H9 (cell line): Measurements from ENCODE around the gene DNAJC17. TPM values are rescaled to one million over a fixed set of nuclear protein-coding genes. Genes with fewer than 3 reads are reported as not detected.
A peak's percentile ranks its signal among the peaks of the same experiment; 100 is the strongest.

ENCODE experiments used
- DNase-seq: peaks from one replicate; pipeline ENCODE4 v3.0.0-alpha.2; 2017
- H2AFZ ChIP-seq: one replicate; pipeline ENCODE4 v1.6.1; 2013; ENCODE audit warnings: mild to moderate bottlenecking, low read length, control low read depth, moderate library complexity
- H2AK5ac ChIP-seq: 2 replicates; pipeline ENCODE4 v1.6.1; 2013; ENCODE audit warnings: low read length, control low read depth, mixed read lengths; ENCODE audit not compliant: insufficient read length
- H2BK120ac ChIP-seq: one replicate; pipeline ENCODE4 v1.6.1; 2013; ENCODE audit warnings: low read depth, mild to moderate bottlenecking, low read length, control low read depth, inconsistent platforms; ENCODE audit not compliant: poor library complexity, severe bottlenecking
- H2BK12ac ChIP-seq: 2 replicates; pipeline ENCODE4 v1.6.1; 2013; ENCODE audit warnings: low read length, control low read depth, mixed read lengths, low read depth; ENCODE audit not compliant: insufficient read length
- H2BK15ac ChIP-seq: 2 replicates; pipeline ENCODE4 v1.6.1; 2013; ENCODE audit warnings: low read depth, low read length, control low read depth
- H2BK20ac ChIP-seq: one replicate; pipeline ENCODE4 v1.6.1; 2013; ENCODE audit warnings: low read depth, mild to moderate bottlenecking, low read length, control low read depth, inconsistent platforms; ENCODE audit not compliant: poor library complexity, severe bottlenecking
- H2BK5ac ChIP-seq: 2 replicates; pipeline ENCODE4 v1.6.1; 2013; ENCODE audit warnings: low read length, control low read depth, mixed read lengths; ENCODE audit not compliant: insufficient read length
- H3K14ac ChIP-seq: 2 replicates; pipeline ENCODE4 v1.6.1; 2013; ENCODE audit warnings: low read length, control low read depth; ENCODE audit not compliant: insufficient read depth
- H3K18ac ChIP-seq: 2 replicates; pipeline ENCODE4 v1.6.1; 2013; ENCODE audit warnings: low read depth, mild to moderate bottlenecking, mixed read lengths, low read length, control low read depth; ENCODE audit not compliant: insufficient read length
- H3K23ac ChIP-seq: 2 replicates; pipeline ENCODE4 v1.6.1; 2013; ENCODE audit warnings: low read length, control low read depth, mixed read lengths, low read depth; ENCODE audit not compliant: insufficient read length
- H3K23me2 ChIP-seq: 2 replicates; pipeline ENCODE4 v1.6.1; 2013; ENCODE audit warnings: low read depth, mild to moderate bottlenecking, mixed read lengths, low read length, control low read depth; ENCODE audit not compliant: insufficient read length, poor library complexity, severe bottlenecking
- H3K27ac ChIP-seq: 2 replicates; pipeline ENCODE4 v1.5.1; 2013; ENCODE audit warnings: low read length, control low read depth, mixed read lengths, low read depth; ENCODE audit not compliant: insufficient read length
- H3K27me3 ChIP-seq: 2 replicates; pipeline ENCODE4 v1.6.1; 2013; ENCODE audit warnings: low read length, control low read depth, inconsistent platforms; ENCODE audit not compliant: insufficient read depth
- H3K4ac ChIP-seq: 2 replicates; pipeline ENCODE4 v1.6.1; 2013; ENCODE audit warnings: low read depth, mild to moderate bottlenecking, control low read depth, inconsistent platforms, low read length, moderate library complexity
- H3K4me1 ChIP-seq: 2 replicates; pipeline ENCODE4 v1.6.1; 2013; ENCODE audit warnings: low read length, control low read depth, inconsistent platforms; ENCODE audit not compliant: insufficient read depth
- H3K4me2 ChIP-seq: 2 replicates; pipeline ENCODE4 v1.6.1; 2013; ENCODE audit warnings: low read length, control low read depth, mixed read lengths; ENCODE audit not compliant: insufficient read length, insufficient read depth
- H3K56ac ChIP-seq: 2 replicates; pipeline ENCODE4 v1.6.1; 2013; ENCODE audit warnings: low read depth, mild to moderate bottlenecking, mixed read lengths, low read length, control low read depth; ENCODE audit not compliant: insufficient read length
- H3K79me1 ChIP-seq: 2 replicates; pipeline ENCODE4 v1.6.1; 2013; ENCODE audit warnings: low read depth, mild to moderate bottlenecking, moderate library complexity, low read length, control low read depth, inconsistent platforms; ENCODE audit not compliant: insufficient read depth, poor library complexity, severe bottlenecking
- H3K79me2 ChIP-seq: 2 replicates; pipeline ENCODE4 v1.6.1; 2013; ENCODE audit warnings: low read length, control low read depth, inconsistent platforms; ENCODE audit not compliant: insufficient read depth
- H3K9ac ChIP-seq: 2 replicates; pipeline ENCODE4 v1.6.1; 2013; ENCODE audit warnings: low read length, control low read depth, mixed read lengths; ENCODE audit not compliant: insufficient read length; ENCODE audit errors: extremely low read depth
- H3K9me3 ChIP-seq: one replicate; pipeline ENCODE4 v1.6.1; 2013; ENCODE audit warnings: low read depth, low read length, inconsistent platforms; ENCODE audit not compliant: control insufficient read depth
- H3T11ph ChIP-seq: one replicate; pipeline ENCODE4 v1.6.1; 2013; ENCODE audit warnings: mild to moderate bottlenecking, low read length, control low read depth, inconsistent platforms
- H4K20me1 ChIP-seq: one replicate; pipeline ENCODE4 v1.6.1; 2013; ENCODE audit not compliant: control insufficient read depth, insufficient read length, insufficient read depth
- H4K5ac ChIP-seq: 2 replicates; pipeline ENCODE4 v1.6.1; 2013; ENCODE audit warnings: low read depth, mild to moderate bottlenecking, mixed read lengths, low read length, control low read depth; ENCODE audit not compliant: insufficient read length
- H4K8ac ChIP-seq: replicated peaks from 2 replicates; pipeline ENCODE4 v1.6.1; 2013; ENCODE audit warnings: low read length, control low read depth, mixed read lengths, low read depth; ENCODE audit not compliant: insufficient read length
- H4K91ac ChIP-seq: 2 replicates; pipeline ENCODE4 v1.6.1; 2013; ENCODE audit warnings: low read depth, mild to moderate bottlenecking, moderate library complexity, mixed read lengths, low read length, control low read depth; ENCODE audit not compliant: insufficient read length
- H3K27ac Mint-ChIP-seq, 3 experiments: 2 replicates in 2 of 3; 3 replicates in 1 of 3; pipeline ENCODE4 v1.8.0; 2020 to 2021; ENCODE audit warnings: mixed read lengths in 3 of 3, mild to moderate bottlenecking in 1 of 3, moderate library complexity in 1 of 3
- H3K27me3 Mint-ChIP-seq: 2 replicates; pipeline ENCODE4 v1.8.0; 2021; ENCODE audit warnings: low read depth, mild to moderate bottlenecking, moderate library complexity, mixed read lengths
- H3K36me3 Mint-ChIP-seq, 3 experiments: 2 replicates in 2 of 3; 3 replicates in 1 of 3; pipeline ENCODE4 v1.8.0; 2020 to 2021; ENCODE audit warnings: low read depth in 3 of 3, mixed read lengths in 3 of 3; ENCODE audit not compliant: insufficient read depth in 1 of 3
- H3K4me1 Mint-ChIP-seq, 2 experiments: 2 replicates each; pipeline ENCODE4 v1.8.0; 2020; ENCODE audit warnings: mixed read lengths in 2 of 2
- H3K4me3 Mint-ChIP-seq, 2 experiments: 2 replicates in 1 of 2; 3 replicates in 1 of 2; pipeline ENCODE4 v1.8.0; 2020 to 2021; ENCODE audit warnings: mild to moderate bottlenecking in 2 of 2, mixed read lengths in 2 of 2, moderate library complexity in 1 of 2
- H3K9me3 Mint-ChIP-seq, 2 experiments: 2 replicates in 1 of 2; 3 replicates in 1 of 2; pipeline ENCODE4 v1.8.0; 2020; ENCODE audit warnings: mild to moderate bottlenecking in 2 of 2, mixed read lengths in 2 of 2, moderate library complexity in 1 of 2
- WGBS: extraction: QIAGEN DNeasy Blood & Tissue Kit; methylation state at CpG from one replicate; pipeline ENCODE4 v1.1.7; 2013; ENCODE audit warnings: missing lambda C conversion rate, low lambda C conversion rate, mixed read lengths; ENCODE audit not compliant: insufficient read length; ENCODE audit errors: extremely low coverage; 5-methylcytosine and 5-hydroxymethylcytosine counted together
- total RNA-seq: library from RNA; stranded (reverse); gene quantifications from 2 replicates; pipeline ENCODE4 v1.2.1, GENCODE V29; 2021
- TF ChIP-seq, protein P1 (sequence below): fragments of 200-600 bp; sonication (generic); conservative IDR thresholded peaks from 3 replicates; pipeline ENCODE4 v1.8.0; 2021; ENCODE audit warnings: antibody characterized with exemption, mild to moderate bottlenecking

DNAJC17 gene
- total RNA-seq, 1 experiment from 2014 or later, result 38.3 TPM

DNA sequence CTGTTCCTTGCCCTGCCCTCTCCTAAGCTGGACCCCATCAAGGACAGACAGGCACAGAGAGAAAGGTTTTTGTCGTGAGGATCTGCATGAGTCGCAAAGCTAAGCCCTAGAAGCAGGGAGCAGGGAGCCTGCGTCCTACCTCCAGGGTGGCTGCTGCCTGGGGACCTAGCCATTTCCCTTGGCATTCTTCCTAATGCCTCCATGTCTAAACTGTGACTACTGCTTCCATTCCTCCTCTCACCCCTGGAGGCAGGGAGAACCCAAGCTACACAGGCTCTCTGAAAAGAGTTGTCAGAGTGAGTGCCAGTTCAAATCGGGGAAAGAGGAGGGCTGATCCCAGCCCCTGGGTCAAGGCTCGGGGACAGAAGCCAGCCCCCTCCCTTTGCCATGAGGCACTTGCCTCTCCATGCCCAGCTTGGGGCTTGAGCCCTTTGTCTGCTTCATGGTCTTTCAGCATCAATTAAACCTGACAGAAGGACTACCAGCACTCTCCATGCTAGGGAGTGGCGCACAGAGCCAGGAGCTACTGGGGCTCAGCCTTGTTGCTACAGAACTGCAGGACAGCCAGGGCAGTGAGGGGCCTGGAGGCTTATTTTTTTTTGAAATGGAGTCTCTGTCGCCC is 41.0 kb downstream of the DNAJC17 start:
- H2AK5ac ChIP-seq, result no peak overlapping the region
- no peak overlapping the region for H3K18ac ChIP-seq
- H3K27me3 ChIP-seq, result no peaks in the 10 kb centered on the region
- no peaks in the 10 kb centered on the region for H3K79me2 ChIP-seq
- no peak overlapping the region for H4K91ac ChIP-seq
- no peaks in the 10 kb centered on the region for H4K20me1 ChIP-seq
- no peak overlapping the region for H3T11ph ChIP-seq
- H4K8ac ChIP-seq, result no peak overlapping the region
- TF ChIP-seq, protein P1, sequence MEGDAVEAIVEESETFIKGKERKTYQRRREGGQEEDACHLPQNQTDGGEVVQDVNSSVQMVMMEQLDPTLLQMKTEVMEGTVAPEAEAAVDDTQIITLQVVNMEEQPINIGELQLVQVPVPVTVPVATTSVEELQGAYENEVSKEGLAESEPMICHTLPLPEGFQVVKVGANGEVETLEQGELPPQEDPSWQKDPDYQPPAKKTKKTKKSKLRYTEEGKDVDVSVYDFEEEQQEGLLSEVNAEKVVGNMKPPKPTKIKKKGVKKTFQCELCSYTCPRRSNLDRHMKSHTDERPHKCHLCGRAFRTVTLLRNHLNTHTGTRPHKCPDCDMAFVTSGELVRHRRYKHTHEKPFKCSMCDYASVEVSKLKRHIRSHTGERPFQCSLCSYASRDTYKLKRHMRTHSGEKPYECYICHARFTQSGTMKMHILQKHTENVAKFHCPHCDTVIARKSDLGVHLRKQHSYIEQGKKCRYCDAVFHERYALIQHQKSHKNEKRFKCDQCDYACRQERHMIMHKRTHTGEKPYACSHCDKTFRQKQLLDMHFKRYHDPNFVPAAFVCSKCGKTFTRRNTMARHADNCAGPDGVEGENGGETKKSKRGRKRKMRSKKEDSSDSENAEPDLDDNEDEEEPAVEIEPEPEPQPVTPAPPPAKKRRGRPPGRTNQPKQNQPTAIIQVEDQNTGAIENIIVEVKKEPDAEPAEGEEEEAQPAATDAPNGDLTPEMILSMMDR, result no peak
- Mint-ChIP-seq H3K4me1 (peaks cover 29 to 31% of the 10 kb centered on the region in 2 experiments), H3K27me3 (peaks cover 9% of the 10 kb centered on the region), H3K9me3 (no peaks in the 10 kb centered on the region), H3K4me3 (peak overlapping the region in 1 of 2 experiments; percentile 29; a peak in 2 of 5 replicates), H3K36me3 (peaks cover 0 to 5% (median 0%) of the 10 kb centered on the region in 3 experiments; a peak in 4 of 7 replicates), H3K27ac (peak overlapping the region in 1 of 3 experiments; percentile 84; a peak in 2 of 7 replicates)
- no peaks in the 10 kb centered on the region for H3K79me1 ChIP-seq
- no peak overlapping the region for H2BK5ac ChIP-seq
- no peak overlapping the region for H3K23ac ChIP-seq
- no peak overlapping the region for H3K56ac ChIP-seq
- H4K5ac ChIP-seq, result no peak overlapping the region
- H3K4ac ChIP-seq, result no peak overlapping the region
- no peak overlapping the region for H3K9ac ChIP-seq
- peaks cover 4% of the 10 kb centered on the region; the same call in 1 of the 2 replicates for H3K4me1 ChIP-seq
- H3K23me2 ChIP-seq, result no peaks in the 10 kb centered on the region
- no peak overlapping the region for H2BK15ac ChIP-seq
- H2BK12ac ChIP-seq, result no peak overlapping the region
- no peak overlapping the region for H3K27ac ChIP-seq
- no peak overlapping the region for H2BK20ac ChIP-seq
- H2BK120ac ChIP-seq, result no peak overlapping the region
- DNase-seq, result no peak
- H3K4me2 ChIP-seq, result no peak overlapping the region
- WGBS, result no CpG with 5 or more reads among the region's 7 CpGs
- H3K14ac ChIP-seq, result no peak overlapping the region; the same call in 1 of the 2 replicates
- H2AFZ ChIP-seq, result no peak overlapping the region
- H3K9me3 ChIP-seq, result no peaks in the 10 kb centered on the region
